K562 (cell line): Measurements from ENCODE around the gene ABHD16A. TPM values are rescaled to one million over a fixed set of nuclear protein-coding genes. Genes with fewer than 3 reads are reported as not detected.
A peak's percentile ranks its signal among the peaks of the same experiment; 100 is the strongest.

Source experiments
- BRCA1 ChIP-seq, 2 experiments: fragments of 450-650 bp in 1 of 2; sonication (generic) in 1 of 2; formaldehyde crosslinking in 1 of 2; IDR thresholded peaks; 2 replicates each; pipeline versions ENCODE4 v1.5.0 to v1.6.1; 2017 to 2020; ENCODE audit warnings: mild to moderate bottlenecking in 1 of 2, missing genetic modification reagents in 1 of 2
- CREB5 ChIP-seq: fragments of 250-450 bp; sonication (Bioruptor Pico); IDR thresholded peaks from 2 replicates; pipeline ENCODE4 v1.5.0; 2020; ENCODE audit warnings: mild to moderate bottlenecking
- ILF3 ChIP-seq: fragments of 450-650 bp; IDR thresholded peaks from 2 replicates; pipeline ENCODE4 v1.6.1; 2018; ENCODE audit warnings: antibody characterized with exemption, mild to moderate bottlenecking, moderate library complexity, borderline replicate concordance
- NCOA4 ChIP-seq: fragments of 450-650 bp; IDR thresholded peaks from 2 replicates; pipeline ENCODE4 v1.6.1; 2018; ENCODE audit warnings: mild to moderate bottlenecking; ENCODE audit not compliant: partially characterized antibody
- NR4A1 ChIP-seq, 2 experiments: fragments of 250-450 bp in 1 of 2; fragments of 450-650 bp in 1 of 2; sonication (Bioruptor Pico) in 1 of 2; IDR thresholded peaks; 2 replicates each; pipeline versions ENCODE4 v1.4.0 to v1.6.1; 2016 to 2020; ENCODE audit warnings: mild to moderate bottlenecking in 2 of 2, missing compliant biosample characterization in 1 of 2, missing genetic modification characterization in 1 of 2, moderate library complexity in 1 of 2
- REST ChIP-seq, 2 experiments: fragments of 450-650 bp; formaldehyde crosslinking in 1 of 2; IDR thresholded peaks; 2 replicates each; pipeline versions ENCODE4 v1.4.0 to v1.6.1; 2014 to 2020; ENCODE audit warnings: mild to moderate bottlenecking in 2 of 2, borderline replicate concordance in 1 of 2, low read depth in 1 of 2
- TFE3 ChIP-seq: fragments of 450-650 bp; formaldehyde crosslinking; IDR thresholded peaks from 2 replicates; pipeline ENCODE4 v1.4.0; 2020; ENCODE audit warnings: mild to moderate bottlenecking, mixed read lengths
- TSHZ1 ChIP-seq: fragments of 250-450 bp; sonication (Bioruptor Pico); IDR thresholded peaks from 2 replicates; pipeline ENCODE4 v1.4.0; 2020; ENCODE audit warnings: mild to moderate bottlenecking, moderate library complexity
- polyA plus RNA-seq, 8 experiments: library from polyadenylated mRNA; depleted of rRNA in 4 of 8; stranded (reverse) in 5 of 8; unstranded in 3 of 8; fragments of >200 nt; fragmentation: Nextera tagmentation in 2 of 8; fragmentation: Illumina TruSeq in 1 of 8; extraction: Ambion mirVana in 2 of 8; extraction: Trizol in 1 of 8; gene quantifications; 2 replicates each; pipeline versions ENCODE4 v1.2.1 to v1.2.3, GENCODE V29; 2011 to 2014; ENCODE audit warnings: inconsistent platforms in 1 of 8, missing spikeins in 1 of 8
- total RNA-seq, 7 experiments: library from RNA; depleted of rRNA in 6 of 7; stranded (reverse); fragments of >200 nt in 6 of 7; fragmentation: Illumina TruSeq in 2 of 7; extraction: Trizol in 2 of 7; gene quantifications; 2 replicates each; pipeline versions ENCODE4 v1.2.1 to v1.2.3, GENCODE V29; 2011 to 2021; ENCODE audit warnings: low replicate concordance in 1 of 7

The ABHD16A gene
- total and polyA plus RNA-seq, 9 of the 15 experiments (the other 6 are each of a cell fraction or from before 2014, with no cell fraction given): 25.8 to 120 (median 81.6) TPM

- TF ChIP-seq TFE3 (CRISPR knock-in tag) (no peak), NCOA4 (no peak), ILF3 (no peak), CREB5 (CRISPR knock-in tag) (no peak), REST (IDR thresholded peaks at IDR 0.05; ENCODE audit: borderline replicate concordance) (no peak), REST (CRISPR knock-in tag; IDR thresholded peaks at IDR 0.05; ENCODE audit: low read depth) (no peak), BRCA1 (IDR thresholded peaks at IDR 0.05) (no peak), BRCA1 (CRISPR knock-in tag; IDR thresholded peaks at IDR 0.05) (no peak), NR4A1 (CRISPR knock-in tag; IDR thresholded peaks at IDR 0.05) (no peak; the same call in 1 of the 2 replicates), NR4A1 (tag; IDR thresholded peaks at IDR 0.05) (0 out of 2 replicates have a peak, but pooled peaks have one; percentile 16), TSHZ1 (no peak)
These were observed 51.4 kb downstream of the ABHD16A start (continued) for GRCh38 chr6:31651602-31652191.
